Neural progenitor cell (in vitro differentiated cells): ENCODE results near the gene TMEM273.

ENCODE experiments used
- EZH2 ChIP-seq: fragments of 200-600 bp; sonication (generic); IDR thresholded peaks from 2 replicates; pipeline ENCODE4 v1.6.1; 2017; ENCODE audit warnings: antibody characterized with exemption, mild to moderate bottlenecking, moderate library complexity
- TF ChIP-seq, protein P1 (sequence below): fragments of 200-600 bp; sonication (generic); IDR thresholded peaks from 2 replicates; pipeline ENCODE4 v1.5.1; 2017; ENCODE audit warnings: antibody characterized with exemption, mild to moderate bottlenecking

DNA sequence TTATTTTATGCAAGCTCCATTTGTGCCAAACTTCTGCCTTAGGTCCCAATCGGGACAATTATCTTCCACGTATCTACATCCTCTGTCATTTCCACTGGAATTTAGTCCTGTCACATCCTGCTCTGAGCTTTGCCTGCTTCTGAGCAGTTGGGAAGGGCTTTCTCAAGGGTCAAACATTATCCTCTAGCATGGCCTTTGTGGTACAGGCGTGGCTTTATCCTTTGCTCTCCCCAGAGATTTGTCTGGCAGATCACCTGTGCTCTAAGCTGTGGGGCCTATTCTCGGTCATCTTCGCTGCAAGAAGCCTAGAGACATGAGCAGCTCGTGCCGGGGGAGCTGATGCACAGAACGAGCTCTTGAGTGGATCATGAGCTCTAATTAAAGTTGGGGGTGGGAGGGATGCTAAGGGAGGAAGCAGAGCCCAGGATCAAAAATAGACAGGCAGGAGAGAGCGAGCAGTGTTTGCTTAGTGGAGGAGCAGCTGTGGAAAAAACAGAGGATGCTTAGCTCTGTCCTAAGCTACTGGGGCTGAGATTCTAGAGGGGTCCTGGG lies 19.8 kb upstream of the TMEM273 start:
- no peak for TF ChIP-seq EZH2
- TF ChIP-seq, protein P1, sequence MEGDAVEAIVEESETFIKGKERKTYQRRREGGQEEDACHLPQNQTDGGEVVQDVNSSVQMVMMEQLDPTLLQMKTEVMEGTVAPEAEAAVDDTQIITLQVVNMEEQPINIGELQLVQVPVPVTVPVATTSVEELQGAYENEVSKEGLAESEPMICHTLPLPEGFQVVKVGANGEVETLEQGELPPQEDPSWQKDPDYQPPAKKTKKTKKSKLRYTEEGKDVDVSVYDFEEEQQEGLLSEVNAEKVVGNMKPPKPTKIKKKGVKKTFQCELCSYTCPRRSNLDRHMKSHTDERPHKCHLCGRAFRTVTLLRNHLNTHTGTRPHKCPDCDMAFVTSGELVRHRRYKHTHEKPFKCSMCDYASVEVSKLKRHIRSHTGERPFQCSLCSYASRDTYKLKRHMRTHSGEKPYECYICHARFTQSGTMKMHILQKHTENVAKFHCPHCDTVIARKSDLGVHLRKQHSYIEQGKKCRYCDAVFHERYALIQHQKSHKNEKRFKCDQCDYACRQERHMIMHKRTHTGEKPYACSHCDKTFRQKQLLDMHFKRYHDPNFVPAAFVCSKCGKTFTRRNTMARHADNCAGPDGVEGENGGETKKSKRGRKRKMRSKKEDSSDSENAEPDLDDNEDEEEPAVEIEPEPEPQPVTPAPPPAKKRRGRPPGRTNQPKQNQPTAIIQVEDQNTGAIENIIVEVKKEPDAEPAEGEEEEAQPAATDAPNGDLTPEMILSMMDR = no peak
